ENCODE results near the gene CMSS1. TPM values are rescaled to one million over a fixed set of nuclear protein-coding genes. Genes with fewer than 3 reads are reported as not detected.
A peak's percentile ranks its signal among the peaks of the same experiment; 100 is the strongest.

Gene CMSS1
- total and polyA plus RNA-seq, 2 of the 13 experiments (the other 11 are each of a cell fraction or from before 2014, with no cell fraction given): 6.4 to 48.7 TPM

DNA sequence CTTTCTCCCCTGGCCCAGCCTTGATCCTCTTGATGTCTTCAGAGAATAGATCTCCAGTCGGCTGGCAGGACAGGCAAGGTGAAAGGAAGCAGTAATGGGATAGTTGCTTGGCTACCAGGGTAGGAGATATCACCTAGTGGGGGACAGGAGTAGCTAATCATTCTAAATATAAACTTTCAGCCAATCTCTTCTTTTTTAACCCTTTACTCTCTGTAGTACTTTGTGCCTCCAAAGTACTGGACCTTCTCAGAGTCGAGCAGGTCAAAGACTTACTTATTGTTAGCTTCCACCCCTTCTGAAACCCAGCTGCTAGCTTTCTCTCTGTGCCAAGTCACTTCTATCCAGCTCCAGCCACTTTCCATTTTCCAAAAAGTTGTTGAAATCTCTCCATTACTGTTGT is 340.0 kb downstream of the CMSS1 start:
- H3K4me1 ChIP-seq (ENCODE audit: insufficient read depth, low read length): no peaks in the 10 kb centered on the region
- H4K20me1 ChIP-seq (ENCODE audit: insufficient read depth, low read length): no peaks in the 10 kb centered on the region
- peaks cover 12% of the 10 kb centered on the region for H3K9me3 ChIP-seq (ENCODE audit: low read length)
- WGBS (ENCODE audit: low lambda C conversion rate): 96% methylated on average over 2 of the region's 2 CpGs
- no peak overlapping the region for H2AFZ ChIP-seq (ENCODE audit: low read length)
- no TSS peak for BruUV-seq (replicated peaks)
- DNase-seq (ENCODE audit: low spot score): no peak
- H3K4me2 ChIP-seq (ENCODE audit: low read depth, low read length): no peak overlapping the region
- no peaks in the 10 kb centered on the region for H3K79me2 ChIP-seq (ENCODE audit: insufficient read depth, low read length)
- no peaks in the 10 kb centered on the region for H3K27me3 ChIP-seq (ENCODE audit: control insufficient read depth in 1 of 2, insufficient read depth in 2 of 2, low read length in 2 of 2)
- no peak overlapping the region for H3K4me3 ChIP-seq (replicated peaks in 1 of 3; ENCODE audit: insufficient read depth in 1 of 3, low read depth in 2 of 3, low read length in 3 of 3)
- H3K9ac ChIP-seq (ENCODE audit: insufficient read depth, low read depth, low read length): no peak overlapping the region
- intact Hi-C loops (cut with micrococcal nuclease; ENCODE audit: unreplicated experiment) (no loop called here), in situ Hi-C loops (cut with HindIII; ENCODE audit: extremely low pct_ligation_motif_present, low pct_unique_long_range_greater_than_20kb) (no loop called here)
- ChIA-PET CTCF (ENCODE audit: low intra/inter-chr PET ratio, low total read pairs) (no interaction called here), POLR2A (no interaction called here)
- no peak for ATAC-seq
- H3K27ac ChIP-seq (ENCODE audit: extremely low read length, insufficient read depth, low read length): no peak overlapping the region
- TF ChIP-seq CCAR2 (optimal IDR thresholded peaks at IDR 0.05; ENCODE audit: low read depth, low read length): no peak
- peak; percentile 57; the same call in 1 of the 2 replicates for TF ChIP-seq ZNF652 (CRISPR knock-in tag; IDR thresholded peaks at IDR 0.05; ENCODE audit: borderline replicate concordance, low read depth)
- no peaks in the 10 kb centered on the region; a peak in 3 of 5 replicates for H3K36me3 ChIP-seq (replicated peaks in 1 of 2; ENCODE audit: control insufficient read depth in 1 of 2, insufficient read depth in 2 of 2, low read length in 2 of 2)
- FAIRE-seq: no peak

DNA sequence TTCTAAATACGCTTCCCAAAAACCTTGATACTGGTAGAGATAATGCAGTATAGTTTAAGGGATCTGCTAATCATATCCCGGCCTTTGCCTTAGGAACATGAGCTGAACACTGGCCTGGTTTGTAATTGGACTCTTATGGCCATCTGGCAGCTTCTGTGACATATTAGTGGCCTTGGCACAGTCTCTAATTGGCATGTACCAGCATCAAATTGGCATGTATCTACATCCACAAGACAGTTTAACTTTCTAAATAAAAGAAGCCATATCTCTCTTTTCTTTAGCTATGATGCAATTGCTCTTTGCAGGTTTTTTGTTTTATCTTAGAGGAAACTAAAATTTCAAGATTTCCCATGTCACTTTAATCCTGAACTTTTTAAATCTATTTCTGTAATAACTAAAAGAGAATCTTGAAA is 341.3 kb downstream of the CMSS1 start:
- Histone ChIP-seq H3K4me2 (ENCODE audit: low read depth, low read length) (no peak overlapping the region), H2AFZ (ENCODE audit: low read length) (no peak overlapping the region), H4K20me1 (ENCODE audit: insufficient read depth, low read length) (no peaks in the 10 kb centered on the region), H3K36me3 (replicated peaks in 1 of 2; ENCODE audit: control insufficient read depth in 1 of 2, insufficient read depth in 2 of 2, low read length in 2 of 2) (no peaks in the 10 kb centered on the region; a peak in 3 of 5 replicates), H3K79me2 (ENCODE audit: insufficient read depth, low read length) (no peaks in the 10 kb centered on the region), H3K9ac (ENCODE audit: insufficient read depth, low read depth, low read length) (no peak overlapping the region), H3K9me3 (ENCODE audit: low read length) (peaks cover 12% of the 10 kb centered on the region), H3K27ac (ENCODE audit: extremely low read length, insufficient read depth, low read length) (no peak overlapping the region), H3K27me3 (ENCODE audit: control insufficient read depth in 1 of 2, insufficient read depth in 2 of 2, low read length in 2 of 2) (no peaks in the 10 kb centered on the region), H3K4me1 (ENCODE audit: insufficient read depth, low read length) (no peaks in the 10 kb centered on the region), H3K4me3 (replicated peaks in 1 of 3; ENCODE audit: insufficient read depth in 1 of 3, low read depth in 2 of 3, low read length in 3 of 3) (no peak overlapping the region)
- CTCF ChIA-PET (ENCODE audit: low intra/inter-chr PET ratio, low total read pairs): no interaction called here
- in situ Hi-C loops (cut with HindIII; ENCODE audit: extremely low pct_ligation_motif_present, low pct_unique_long_range_greater_than_20kb): no loop called here
- 94% methylated on average over 2 of the region's 2 CpGs for WGBS (ENCODE audit: low lambda C conversion rate)
- POLR2A ChIA-PET: no interaction called here
- no peak for FAIRE-seq
- TF ChIP-seq KDM4B (CRISPR knock-in tag; IDR thresholded peaks at IDR 0.05) (no peak), TOPORS (CRISPR knock-in tag; IDR thresholded peaks at IDR 0.05) (no peak), SP140L (CRISPR knock-in tag; IDR thresholded peaks at IDR 0.05; ENCODE audit: borderline replicate concordance) (no peak), ZNF678 (CRISPR knock-in tag; IDR thresholded peaks at IDR 0.05) (no peak), ZNF83 (CRISPR knock-in tag; IDR thresholded peaks at IDR 0.05; ENCODE audit: borderline replicate concordance) (no peak), FOSL2 (CRISPR knock-in tag; IDR thresholded peaks at IDR 0.05) (no peak), JARID2 (CRISPR knock-in tag; IDR thresholded peaks at IDR 0.05; ENCODE audit: insufficient replicate concordance) (no peak), NCOA5 (CRISPR knock-in tag; IDR thresholded peaks at IDR 0.05) (no peak), ELF4 (CRISPR knock-in tag; IDR thresholded peaks at IDR 0.05; ENCODE audit: borderline replicate concordance) (no peak), YEATS2 (CRISPR knock-in tag; IDR thresholded peaks at IDR 0.05; ENCODE audit: borderline replicate concordance) (no peak), ZNF230 (CRISPR knock-in tag; IDR thresholded peaks at IDR 0.05) (no peak), ZNF605 (CRISPR knock-in tag; IDR thresholded peaks at IDR 0.05) (no peak), ZNF816 (CRISPR knock-in tag; IDR thresholded peaks at IDR 0.05; ENCODE audit: borderline replicate concordance) (no peak), ZBTB25 (CRISPR knock-in tag; IDR thresholded peaks at IDR 0.05) (no peak), ZNF550 (CRISPR knock-in tag; IDR thresholded peaks at IDR 0.05; ENCODE audit: borderline replicate concordance) (no peak), SP5 (CRISPR knock-in tag; IDR thresholded peaks at IDR 0.05; ENCODE audit: borderline replicate concordance, low read depth) (no peak)
- DNase-seq (ENCODE audit: low spot score): no peak
- BruUV-seq (replicated peaks): no TSS peak
- ATAC-seq: no peak
- intact Hi-C loops (cut with micrococcal nuclease; ENCODE audit: unreplicated experiment): no loop called here

Data from HepG2 (cell line).